ENCODE results near the gene MMD2.

MMD2 gene

DNA sequence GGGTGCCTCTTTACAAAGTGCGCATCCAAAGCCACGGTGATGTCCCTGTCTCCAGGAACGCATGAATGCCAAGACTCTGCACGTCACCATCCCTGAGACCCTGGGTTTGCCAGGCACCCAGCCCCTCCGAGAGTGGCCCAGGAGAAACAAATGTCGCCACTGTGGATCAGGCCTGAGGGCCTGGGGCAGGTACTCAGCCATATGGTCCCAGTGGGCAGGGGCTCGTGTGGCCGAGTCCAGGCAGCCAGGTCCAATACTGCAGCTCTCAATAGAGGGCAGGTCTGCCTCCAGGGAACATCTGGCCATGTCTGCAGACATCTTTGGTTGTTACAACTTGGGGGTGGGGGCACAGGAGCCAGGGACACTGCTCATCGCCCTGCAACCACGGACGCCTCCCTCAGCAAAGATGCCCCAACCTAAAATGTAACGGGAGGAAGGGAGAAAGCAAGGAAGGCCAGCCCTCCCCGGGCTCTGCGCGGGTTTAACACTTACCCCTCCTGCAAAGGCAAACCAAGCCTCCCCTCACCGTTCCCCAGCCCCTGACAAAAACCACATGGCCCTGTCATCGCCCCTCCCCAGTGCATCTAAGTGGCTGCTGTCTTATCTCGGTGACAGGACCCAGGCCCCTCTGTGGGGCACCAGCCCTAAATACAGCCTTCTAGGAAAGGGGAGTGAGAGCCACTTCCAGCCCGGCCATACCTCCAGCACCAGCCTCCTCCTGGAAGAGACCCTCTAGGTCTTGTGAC, 86.9 kb downstream of the MMD2 start:
- Histone ChIP-seq H3K4me3 (ENCODE audit: low read length) (no peak overlapping the region), H3K36me3 (ENCODE audit: control insufficient read depth, insufficient read depth, low read length) (no peaks in the 10 kb centered on the region), H3K9ac (ENCODE audit: low read length) (no peak overlapping the region), H3K27me3 (ENCODE audit: control insufficient read depth, insufficient read depth, low read length) (no peaks in the 10 kb centered on the region), H3K27ac (ENCODE audit: low read depth, low read length) (no peak overlapping the region), H3K4me1 (ENCODE audit: control insufficient read depth, insufficient read depth, low read length) (no peaks in the 10 kb centered on the region)

DNA sequence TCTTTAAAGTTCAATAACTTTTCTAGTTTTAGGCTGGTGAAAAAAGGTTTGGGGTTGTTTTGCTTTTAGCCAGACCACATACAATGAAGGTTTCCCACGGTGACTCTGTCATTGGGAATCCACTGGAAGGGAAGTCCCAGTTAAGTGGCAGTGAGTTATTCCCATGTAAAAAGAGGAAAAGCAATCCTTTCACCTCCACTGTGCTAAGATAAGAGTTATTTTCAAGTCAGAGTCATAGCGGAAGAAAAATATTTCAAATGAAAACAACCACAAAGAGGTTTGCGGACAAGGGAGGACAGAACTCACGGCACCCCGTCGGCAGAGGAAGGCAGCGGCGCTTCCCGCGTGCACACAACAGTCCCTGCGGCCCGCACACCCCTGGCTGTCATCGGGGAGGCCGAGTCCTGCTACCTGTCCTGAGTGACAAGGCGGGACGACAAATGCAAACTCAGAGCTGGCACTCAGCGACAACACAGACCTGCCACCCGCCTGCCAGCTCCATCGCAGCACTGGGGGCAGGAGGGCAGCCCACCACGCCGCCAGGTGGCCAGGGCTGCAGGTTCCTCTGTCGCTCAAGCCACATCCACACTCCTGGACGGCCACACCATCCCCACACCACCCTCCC, 87.8 kb downstream of the MMD2 start:
- H3K27me3 ChIP-seq (ENCODE audit: control insufficient read depth, insufficient read depth, low read length): no peaks in the 10 kb centered on the region
- no peak overlapping the region for H3K9ac ChIP-seq (ENCODE audit: low read length)
- no peaks in the 10 kb centered on the region for H3K4me1 ChIP-seq (ENCODE audit: control insufficient read depth, insufficient read depth, low read length)
- no peak overlapping the region for H3K4me3 ChIP-seq (ENCODE audit: low read length)
- H3K36me3 ChIP-seq (ENCODE audit: control insufficient read depth, insufficient read depth, low read length): no peaks in the 10 kb centered on the region
- H3K27ac ChIP-seq (ENCODE audit: low read depth, low read length): no peak overlapping the region

DNA sequence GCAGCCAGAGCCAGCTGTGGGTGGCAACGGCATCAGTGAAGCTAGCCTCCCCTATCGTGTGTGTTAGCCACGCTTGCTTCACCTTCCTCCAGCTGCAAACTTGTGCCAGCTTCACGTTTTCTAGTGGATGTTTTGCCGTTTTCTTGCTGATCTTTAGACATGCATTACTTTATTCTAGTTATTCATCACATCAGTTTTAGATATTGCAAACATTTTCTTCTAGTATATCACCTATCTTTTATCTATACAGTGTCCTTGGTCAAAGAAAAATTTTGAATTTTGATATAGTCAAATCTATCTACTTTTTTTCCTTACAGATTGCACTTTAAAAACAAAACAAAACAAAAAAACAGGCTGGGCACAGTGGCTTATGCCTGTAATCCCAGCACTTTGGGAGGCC, 90.5 kb downstream of the MMD2 start:
- Histone ChIP-seq H3K36me3 (ENCODE audit: control insufficient read depth, insufficient read depth, low read length) (no peaks in the 10 kb centered on the region), H3K9ac (ENCODE audit: low read length) (no peak overlapping the region), H3K4me3 (ENCODE audit: low read length) (no peak overlapping the region), H3K27ac (ENCODE audit: low read depth, low read length) (no peak overlapping the region), H3K4me1 (ENCODE audit: control insufficient read depth, insufficient read depth, low read length) (no peaks in the 10 kb centered on the region), H3K27me3 (ENCODE audit: control insufficient read depth, insufficient read depth, low read length) (no peaks in the 10 kb centered on the region)

DNA sequence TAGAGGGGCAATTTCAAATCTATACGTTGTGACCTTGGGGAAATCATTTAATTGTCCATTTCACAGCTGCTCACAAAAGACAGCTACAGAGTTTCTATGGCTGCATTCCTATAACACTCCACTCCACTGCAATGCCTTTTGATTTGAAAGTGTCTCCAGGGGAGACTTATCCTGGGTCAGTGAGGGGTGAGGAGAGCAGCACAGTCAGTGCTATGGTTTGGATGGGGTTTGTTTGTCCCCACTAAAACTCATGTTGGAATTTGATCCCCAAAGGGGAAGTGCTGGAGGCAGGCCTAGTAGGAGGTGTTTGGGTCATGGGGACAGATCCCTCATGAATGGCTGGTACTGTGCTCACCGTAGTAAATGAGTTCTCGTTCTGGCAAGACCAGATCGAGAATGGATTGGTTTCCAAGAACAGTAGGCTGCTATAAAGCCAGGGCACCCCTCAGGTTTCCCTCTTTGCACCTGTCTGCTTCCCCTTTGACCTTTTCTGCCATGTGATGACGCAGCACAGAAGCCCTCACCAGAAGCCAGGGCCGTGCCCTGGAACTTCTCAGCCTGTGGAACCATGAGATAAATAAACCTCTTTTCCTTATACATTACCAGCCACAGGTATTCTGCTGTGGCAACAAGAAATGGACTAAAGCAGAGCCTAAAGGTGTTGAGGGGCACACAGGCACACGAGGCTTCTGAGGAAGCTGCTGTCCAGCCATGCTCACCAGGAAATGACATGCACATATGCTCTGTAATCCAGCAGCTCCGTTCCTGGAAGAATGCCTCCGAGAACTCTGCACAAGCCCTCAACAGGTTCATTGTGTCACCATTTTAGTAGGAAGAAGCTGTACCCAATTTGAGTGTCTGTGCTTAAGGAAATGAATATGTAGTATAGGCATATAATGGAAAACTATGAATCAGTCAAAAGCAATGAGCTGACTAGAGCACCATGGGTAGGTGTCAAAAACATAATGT, 92.2 kb downstream of the MMD2 start:
- Histone ChIP-seq H3K4me3 (ENCODE audit: low read length) (no peak overlapping the region), H3K36me3 (ENCODE audit: control insufficient read depth, insufficient read depth, low read length) (no peaks in the 10 kb centered on the region), H3K4me1 (ENCODE audit: control insufficient read depth, insufficient read depth, low read length) (no peaks in the 10 kb centered on the region), H3K9ac (ENCODE audit: low read length) (no peak overlapping the region), H3K27me3 (ENCODE audit: control insufficient read depth, insufficient read depth, low read length) (no peaks in the 10 kb centered on the region), H3K27ac (ENCODE audit: low read depth, low read length) (no peak overlapping the region)

DNA sequence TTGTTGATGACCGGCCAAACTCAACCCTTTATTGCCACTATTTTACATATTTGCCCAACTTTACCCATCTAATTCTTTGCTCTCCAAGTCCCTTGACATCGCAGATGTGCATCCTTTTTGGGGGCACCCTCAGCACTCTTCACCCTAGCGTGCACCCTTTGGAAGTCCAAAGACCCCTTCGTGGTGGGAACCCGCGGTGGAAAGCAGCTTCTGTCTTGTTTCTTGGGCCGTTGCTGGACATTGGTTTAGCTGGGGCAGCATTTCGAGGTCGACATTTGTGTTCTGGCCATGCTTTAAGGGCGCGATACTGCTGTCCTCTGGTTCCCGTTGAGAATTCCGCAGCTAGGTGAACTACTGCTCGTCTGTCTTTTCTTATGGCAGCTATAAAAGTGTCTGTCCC, 96.8 kb downstream of the MMD2 start:
- peak overlapping the region; percentile 53 for H3K4me3 ChIP-seq (ENCODE audit: low read length)

DNA sequence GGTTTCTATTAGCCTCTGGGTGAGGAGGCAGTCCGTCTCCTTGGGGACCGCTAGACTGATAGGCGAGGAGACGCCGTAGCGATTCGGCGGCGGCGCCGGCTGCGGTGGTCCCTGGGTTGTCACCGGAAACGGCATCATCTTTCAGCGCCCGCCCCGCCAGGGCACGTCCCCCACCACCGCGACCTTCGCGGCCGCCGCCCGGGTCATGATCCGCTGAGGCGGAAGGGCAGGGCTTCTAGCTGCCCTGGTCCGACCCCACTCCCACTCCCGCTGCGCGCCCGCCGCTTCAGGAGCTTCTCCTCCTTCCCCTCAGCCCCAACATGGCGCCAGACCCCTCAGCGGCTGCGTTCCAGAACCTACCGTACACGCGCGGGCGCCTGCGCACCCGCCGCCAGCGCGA, 97.3 kb downstream of the MMD2 start, which contains the start of gene PAPOLB:
Gene PAPOLB, minus strand, starts transcription at position 358 of the 400 bp plus-strand sequence. Its CDS starts 220 bp downstream, at position 138.
- H3K4me1 ChIP-seq (ENCODE audit: control insufficient read depth, insufficient read depth, low read length): no peaks in the 10 kb centered on the region
- peak within 1 kb of the TSS; percentile 53 for H3K4me3 ChIP-seq (ENCODE audit: low read length)

More for the DNA sequence above, 96.8 kb downstream of the MMD2 start:
- Histone ChIP-seq H3K27ac (ENCODE audit: low read depth, low read length) (no peak overlapping the region), H3K4me1 (ENCODE audit: control insufficient read depth, insufficient read depth, low read length) (no peaks in the 10 kb centered on the region), H3K27me3 (ENCODE audit: control insufficient read depth, insufficient read depth, low read length) (no peaks in the 10 kb centered on the region), H3K9ac (ENCODE audit: low read length) (no peak overlapping the region), H3K36me3 (ENCODE audit: control insufficient read depth, insufficient read depth, low read length) (no peaks in the 10 kb centered on the region)

DNA sequence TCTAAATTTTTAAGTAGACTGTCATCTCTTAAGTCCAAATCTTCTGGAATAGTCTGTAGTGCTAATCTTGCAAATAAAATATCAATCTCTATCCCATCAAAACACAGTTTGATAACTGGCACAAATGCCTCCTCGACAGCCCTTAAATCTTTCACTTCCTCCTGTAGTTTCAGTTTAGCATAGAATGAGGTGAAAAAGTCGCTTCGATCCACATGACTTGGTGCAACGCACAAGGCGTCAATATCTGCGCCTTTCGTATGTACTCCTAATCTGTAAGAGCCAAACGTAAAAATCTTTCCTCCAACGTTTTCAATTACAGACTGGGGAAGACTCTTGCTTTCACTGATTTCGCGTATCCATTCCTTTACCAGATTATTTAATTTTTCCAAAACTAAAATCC, 97.8 kb downstream of the MMD2 start:
- Histone ChIP-seq H3K9ac (ENCODE audit: low read length) (no peak overlapping the region), H3K36me3 (ENCODE audit: control insufficient read depth, insufficient read depth, low read length) (no peaks in the 10 kb centered on the region), H3K4me3 (ENCODE audit: low read length) (peak overlapping the region; percentile 53), H3K27me3 (ENCODE audit: control insufficient read depth, insufficient read depth, low read length) (no peaks in the 10 kb centered on the region), H3K27ac (ENCODE audit: low read depth, low read length) (no peak overlapping the region), H3K4me1 (ENCODE audit: control insufficient read depth, insufficient read depth, low read length) (no peaks in the 10 kb centered on the region)

More for the DNA sequence above, 97.3 kb downstream of the MMD2 start, which contains the start of gene PAPOLB:
- no peak within 1 kb of the TSS for H3K27ac ChIP-seq (ENCODE audit: low read depth, low read length)
- H3K9ac ChIP-seq (ENCODE audit: low read length): no peak within 1 kb of the TSS
- no peaks in the 10 kb centered on the region for H3K36me3 ChIP-seq (ENCODE audit: control insufficient read depth, insufficient read depth, low read length)
- H3K27me3 ChIP-seq (ENCODE audit: control insufficient read depth, insufficient read depth, low read length): no peaks in the 10 kb centered on the region

DNA sequence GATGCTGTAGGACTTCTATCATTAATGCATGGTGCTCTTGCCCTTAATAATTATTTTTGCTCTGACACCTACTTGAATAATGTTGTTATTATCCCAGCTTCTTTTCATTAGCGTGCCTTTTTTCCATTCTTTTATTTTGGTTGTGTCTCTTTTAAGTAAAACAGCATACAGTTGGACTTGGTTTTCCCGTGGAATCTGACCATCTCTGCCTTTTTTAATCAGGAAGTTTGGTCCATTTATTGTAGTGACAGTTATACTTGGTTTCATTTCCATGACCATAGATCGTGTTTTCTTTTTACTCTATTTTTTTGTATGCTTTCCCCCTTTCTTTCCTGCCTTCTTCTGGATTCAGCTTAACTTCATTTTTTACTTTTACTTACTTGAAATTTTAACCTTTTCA, 101.8 kb downstream of the MMD2 start:
- no peak overlapping the region for H3K9ac ChIP-seq (ENCODE audit: low read length)
- H3K27me3 ChIP-seq (ENCODE audit: control insufficient read depth, insufficient read depth, low read length): no peaks in the 10 kb centered on the region
- H3K36me3 ChIP-seq (ENCODE audit: control insufficient read depth, insufficient read depth, low read length): no peaks in the 10 kb centered on the region
- H3K4me1 ChIP-seq (ENCODE audit: control insufficient read depth, insufficient read depth, low read length): no peaks in the 10 kb centered on the region
- no peak overlapping the region for H3K27ac ChIP-seq (ENCODE audit: low read depth, low read length)
- no peak overlapping the region for H3K4me3 ChIP-seq (ENCODE audit: low read length)

DNA sequence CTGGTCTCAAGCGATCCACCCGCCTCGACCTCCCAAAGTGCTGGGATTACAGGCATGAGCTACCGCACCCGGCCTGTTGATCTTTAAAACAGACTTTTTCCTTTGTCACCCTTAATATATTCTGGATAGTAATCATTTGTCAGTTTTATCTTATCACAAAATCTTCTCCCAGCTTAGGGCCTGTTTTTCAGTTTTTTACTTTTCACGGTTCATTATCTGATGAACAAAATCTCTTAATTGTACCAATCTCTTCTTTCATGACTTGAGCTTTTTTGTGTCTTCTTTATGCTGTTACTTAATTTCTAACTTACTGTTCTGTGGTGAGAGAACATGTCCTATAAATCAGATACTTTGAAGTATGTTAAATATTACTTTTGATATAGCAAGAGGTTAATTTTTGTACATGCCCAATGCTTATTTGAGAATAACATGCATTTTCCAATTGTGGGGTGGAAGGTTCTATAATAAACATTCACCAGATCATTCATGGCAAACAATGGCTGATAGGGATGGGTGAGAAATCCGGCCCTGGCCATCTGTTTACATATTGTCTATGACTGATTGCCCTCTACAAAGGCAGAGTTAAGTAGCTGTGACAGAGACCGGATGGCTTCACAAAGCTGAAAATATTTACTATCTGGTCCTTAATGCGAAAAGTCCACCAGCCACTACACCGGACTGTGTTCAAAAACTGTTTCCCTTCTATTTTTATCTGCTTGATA, 102.5 kb downstream of the MMD2 start:
- Histone ChIP-seq H3K4me3 (ENCODE audit: low read length) (no peak overlapping the region), H3K27me3 (ENCODE audit: control insufficient read depth, insufficient read depth, low read length) (no peaks in the 10 kb centered on the region), H3K4me1 (ENCODE audit: control insufficient read depth, insufficient read depth, low read length) (no peaks in the 10 kb centered on the region), H3K9ac (ENCODE audit: low read length) (no peak overlapping the region), H3K27ac (ENCODE audit: low read depth, low read length) (no peak overlapping the region), H3K36me3 (ENCODE audit: control insufficient read depth, insufficient read depth, low read length) (no peaks in the 10 kb centered on the region)
